NCI-H2196 (cell line): ENCODE measurements around the gene PPP6R3.
"Not testable (repeated sequence)": the region's sequence is repeated elsewhere in the genome, so short reads cannot be mapped to it uniquely, and the experiment has no call there.

Experiments
- DNase-seq: peaks from one replicate; lab custom pipeline; 2025; ENCODE audit not compliant: unreplicated experiment; lab: John Stamatoyannopoulos, UW

The PPP6R3 gene

GRCh38 chr11:68436162-68436888, 24.2 kb upstream of the PPP6R3 start:
- no peak for DNase-seq

DNA sequence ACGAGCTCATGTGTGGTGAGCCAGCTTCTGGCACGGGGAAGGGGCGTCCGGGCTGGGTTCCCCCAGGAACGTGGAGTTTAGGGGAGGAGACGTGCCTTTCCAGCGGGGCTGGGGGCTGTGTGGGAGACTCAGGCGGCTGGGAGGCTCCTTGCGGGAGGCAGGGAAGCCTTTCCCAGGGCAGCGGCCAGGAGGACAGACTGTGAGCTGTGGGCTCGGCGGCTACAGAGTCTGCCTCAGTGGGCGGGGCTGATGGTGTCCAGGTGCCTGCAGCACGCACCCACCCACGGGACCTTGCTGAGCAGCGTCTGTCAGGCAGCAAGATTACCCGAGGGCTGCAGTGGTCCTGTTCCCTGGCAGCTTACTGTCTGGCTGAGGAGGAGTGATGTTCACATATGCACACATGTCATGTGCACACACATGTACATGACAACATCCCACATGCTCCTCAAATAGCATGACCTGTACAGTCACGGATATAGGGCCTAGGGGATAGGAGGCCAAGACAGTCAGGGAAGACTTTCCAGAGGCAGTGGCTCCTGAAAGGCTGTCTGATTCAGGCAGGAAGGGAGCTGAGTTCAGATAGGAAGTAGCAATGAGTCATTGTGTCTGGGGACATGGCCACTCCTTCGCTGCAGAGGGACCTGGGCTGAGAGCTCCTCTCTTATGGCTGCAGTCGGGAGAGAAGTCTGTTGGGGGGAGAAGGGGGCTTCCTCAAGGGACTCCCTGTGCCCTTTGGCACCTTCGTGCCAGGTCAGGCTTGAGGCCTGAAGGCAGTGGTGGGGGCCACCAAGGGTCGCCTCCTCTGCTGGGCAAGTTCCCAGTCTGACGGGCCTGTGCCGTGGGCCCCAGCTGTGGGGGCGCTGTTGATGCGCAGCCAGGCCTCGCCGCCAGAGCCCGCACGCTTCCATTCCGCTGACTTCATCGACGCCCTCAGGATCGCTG, 23.3 kb upstream of the PPP6R3 start:
- no peak for DNase-seq

- DNase-seq: no peak
Observed at GRCh38 chr11:68437927-68438657, 22.5 kb upstream of the PPP6R3 start.

GRCh38 chr11:68438658-68439259, 21.8 kb upstream of the PPP6R3 start:
- DNase-seq: no peak

GRCh38 chr11:68439355-68440065, 21.0 kb upstream of the PPP6R3 start:
- DNase-seq: no peak

DNA sequence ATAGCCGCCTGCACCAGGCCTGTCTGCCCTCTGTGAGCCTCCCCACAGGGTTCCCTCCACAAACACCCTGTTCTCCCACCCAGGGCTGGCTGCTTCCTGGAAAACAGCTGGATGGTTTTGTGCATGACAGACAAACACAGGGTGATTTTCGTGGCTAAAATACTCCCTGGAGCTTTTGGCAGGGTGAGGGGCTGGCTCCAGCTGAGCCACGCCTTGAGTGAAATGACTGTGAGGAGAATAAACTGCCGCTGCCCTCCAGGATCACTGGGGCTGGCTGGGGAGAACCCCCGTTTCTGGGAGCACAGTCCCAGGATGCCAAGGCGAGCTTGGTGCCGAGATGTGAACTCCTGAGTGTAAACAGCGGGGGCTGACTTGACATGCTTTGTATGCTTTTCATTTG, 20.3 kb upstream of the PPP6R3 start:
- no peak for DNase-seq

DNA sequence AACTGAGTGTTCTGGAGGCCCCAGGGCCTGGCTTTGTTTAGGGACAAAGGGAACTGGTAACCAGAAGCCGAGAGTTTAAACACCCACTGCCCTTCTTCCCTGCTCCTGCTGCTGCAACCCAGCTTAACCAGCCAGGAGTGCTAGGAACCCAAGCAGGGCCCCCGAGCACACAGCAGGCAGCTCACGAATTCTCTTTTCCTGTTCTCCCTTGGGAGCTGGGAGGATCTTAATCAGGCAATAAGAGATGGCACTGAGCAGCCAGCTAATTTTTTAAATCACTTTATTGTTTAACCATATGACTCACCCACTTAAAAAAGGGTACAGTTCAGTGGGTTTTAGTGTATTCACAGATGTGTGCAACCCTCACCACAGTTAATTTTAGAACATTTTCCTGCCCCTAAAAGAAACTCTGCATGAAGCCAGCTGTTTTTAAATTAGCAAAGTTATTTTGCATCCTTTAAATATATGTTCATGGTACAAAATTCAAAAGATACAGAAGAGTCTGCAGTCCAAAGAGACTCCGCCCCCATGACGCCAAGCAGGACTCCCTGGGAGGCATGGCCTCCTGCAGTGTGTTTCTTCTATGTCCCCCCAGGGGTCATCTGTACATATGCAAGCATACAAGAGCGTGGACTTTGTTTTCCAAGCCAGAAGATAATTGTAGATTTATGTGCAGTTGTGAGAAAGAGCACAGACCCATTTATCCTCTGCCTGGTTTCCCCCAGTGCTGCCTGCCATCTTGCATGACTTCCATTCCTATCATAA, 18.9 kb upstream of the PPP6R3 start:
- DNase-seq: no peak

GRCh38 chr11:68442433-68442832, 18.1 kb upstream of the PPP6R3 start:
- DNase-seq: no peak

- no peak for DNase-seq
Observed at GRCh38 chr11:68444566-68444965, 16.0 kb upstream of the PPP6R3 start.

DNA sequence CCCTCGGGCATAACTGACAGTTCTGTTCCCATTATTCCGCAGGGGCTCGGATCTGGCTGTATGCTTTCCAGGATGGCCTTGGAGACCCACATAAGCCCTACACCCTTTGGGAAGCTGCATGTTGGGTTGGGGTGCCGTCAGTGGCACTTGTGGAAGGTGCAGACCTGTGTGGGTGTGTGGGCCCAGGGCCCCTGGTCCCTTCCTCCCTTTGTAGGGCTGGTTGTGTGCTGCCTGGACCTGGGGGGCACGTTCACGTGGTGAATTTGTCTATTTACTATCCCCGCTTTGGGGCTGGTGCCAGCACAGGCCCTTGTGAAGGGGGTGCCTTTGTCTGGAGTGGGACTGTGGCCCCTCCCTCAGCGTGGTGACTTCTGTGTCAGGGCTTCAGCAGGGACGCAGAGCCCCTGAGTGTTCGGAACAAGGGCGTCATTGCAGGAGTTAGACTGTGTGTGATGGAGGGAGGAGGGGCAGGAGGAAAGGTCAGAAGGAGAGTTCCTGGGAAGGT, 15.0 kb upstream of the PPP6R3 start:
- no peak for DNase-seq

- no peak for DNase-seq
Observed at GRCh38 chr11:68446046-68446725, 14.4 kb upstream of the PPP6R3 start.

GRCh38 chr11:68447015-68447801, 13.3 kb upstream of the PPP6R3 start:
- DNase-seq: peak; percentile 69

- DNase-seq: not testable (repeated sequence)
Observed at GRCh38 chr11:68447914-68448313, 12.6 kb upstream of the PPP6R3 start.

GRCh38 chr11:68448604-68449011, 11.9 kb upstream of the PPP6R3 start:
- DNase-seq: no peak

DNA sequence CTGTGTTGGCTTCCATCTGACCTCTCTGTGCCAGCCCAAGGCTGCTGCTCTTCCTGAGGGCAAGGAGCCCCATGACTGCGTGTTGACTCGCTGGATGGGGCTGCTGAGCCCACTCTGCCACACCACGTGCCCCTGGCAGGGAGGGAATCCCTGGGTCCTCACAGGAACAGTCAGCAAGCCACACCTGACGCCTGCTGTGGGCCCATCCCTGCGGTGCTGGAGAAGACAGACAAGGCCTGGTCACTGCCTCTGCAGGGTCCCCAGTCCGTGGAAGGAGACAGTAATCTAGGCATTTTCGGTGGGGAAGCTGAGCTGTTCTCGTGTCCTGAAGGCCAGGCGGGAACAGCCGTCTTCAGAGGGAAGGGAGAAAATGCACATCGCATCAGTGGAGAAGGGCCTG, 10.6 kb upstream of the PPP6R3 start:
- DNase-seq: no peak

DNA sequence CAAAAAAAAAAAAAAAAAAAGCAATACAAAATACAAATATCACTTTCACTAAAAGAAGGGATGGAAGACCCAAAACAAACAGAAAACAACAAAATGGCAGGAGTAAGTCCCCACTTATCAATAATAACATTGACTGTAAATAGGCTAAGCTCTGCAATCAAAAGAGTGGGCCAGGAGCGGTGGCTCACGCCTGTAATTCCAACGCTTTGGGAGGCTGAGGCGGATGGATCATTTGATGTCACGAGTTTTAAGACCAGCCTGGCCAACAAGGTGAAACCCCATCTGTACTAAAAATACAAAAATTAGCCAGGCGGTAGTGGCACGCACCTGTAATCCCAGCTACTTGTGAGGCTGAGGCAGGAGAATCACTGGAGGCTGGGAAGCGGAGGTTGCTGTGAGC, 9.8 kb upstream of the PPP6R3 start:
- no peak for DNase-seq

GRCh38 chr11:68454767-68455166, 5.8 kb upstream of the PPP6R3 start:
- no peak for DNase-seq

DNA sequence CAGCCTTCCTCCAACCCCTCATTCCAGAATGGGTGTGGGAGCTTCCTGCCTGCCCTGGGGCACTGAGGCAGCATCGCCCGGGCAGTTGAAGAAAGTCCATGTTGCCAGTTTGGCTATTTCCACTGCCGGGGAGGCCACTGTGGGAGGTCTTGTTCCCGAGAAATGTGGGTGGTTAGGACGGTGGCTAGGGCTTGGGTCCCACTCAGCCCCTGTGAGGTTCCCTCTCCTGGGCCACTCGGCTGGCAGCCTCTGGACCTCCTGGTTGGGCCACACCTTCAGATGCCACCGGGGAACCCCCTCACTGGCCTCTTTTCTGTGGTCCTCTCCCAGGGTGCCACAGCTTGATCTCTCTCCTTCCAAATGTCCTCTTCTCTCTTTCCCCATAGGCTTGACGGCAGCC, 5.1 kb upstream of the PPP6R3 start:
- no peak for DNase-seq
